Esophagus squamous epithelium (tissue), 5 donors: Measurements from ENCODE around the gene PILRB. TPM values are rescaled to one million over a fixed set of nuclear protein-coding genes. Genes with fewer than 3 reads are reported as not detected.
A peak's percentile ranks its signal among the peaks of the same experiment; 100 is the strongest.
"Not testable (repeated sequence)": the region's sequence is repeated elsewhere in the genome, so short reads cannot be mapped to it uniquely, and the experiment has no call there.

Experiments
- DNase-seq: peaks from one replicate; lab custom pipeline; 2025; lab: John Stamatoyannopoulos, UW
- H3K27ac ChIP-seq, 4 donors: fragments of 200-600 bp; sonication (generic); one replicate each; pipeline ENCODE4 v1.5.1; 2016 to 2019; ENCODE audit warnings: mild to moderate bottlenecking in 1 of 4
- H3K27me3 ChIP-seq, 4 donors: fragments of 200-600 bp; sonication (generic); 1 replicate in 3 of 4; 2 replicates in 1 of 4; pipeline versions ENCODE4 v1.5.1 to v1.6.0; 2017 to 2021; ENCODE audit warnings: antibody characterized with exemption in 1 of 4
- H3K36me3 ChIP-seq, 3 donors: fragments of 200-600 bp; sonication (generic); one replicate each; pipeline ENCODE4 v1.5.1; 2016 to 2019
- H3K4me1 ChIP-seq, 3 donors: fragments of 200-600 bp; sonication (generic); one replicate each; pipeline ENCODE4 v1.5.1; 2017 to 2019
- H3K4me3 ChIP-seq, 4 donors: fragments of 200-600 bp; sonication (generic); 1 replicate in 3 of 4; 2 replicates in 1 of 4; pipeline ENCODE4 v1.5.1; 2016 to 2019; ENCODE audit warnings: mild to moderate bottlenecking in 2 of 4, moderate library complexity in 1 of 4
- H3K9me3 ChIP-seq, 3 donors: fragments of 200-600 bp; sonication (generic); one replicate each; pipeline ENCODE4 v1.5.1; 2016 to 2019
- CTCF ChIP-seq, 6 experiments: fragments of 450-650 bp in 4 of 6; fragments of 200-600 bp in 2 of 6; sonication (generic) in 2 of 6; IDR thresholded peaks; one replicate each; pipeline ENCODE4 v1.5.1; 2016 to 2019; ENCODE audit warnings: antibody characterized with exemption in 6 of 6, mild to moderate bottlenecking in 4 of 6, moderate library complexity in 4 of 6
- POLR2A ChIP-seq, 4 donors: fragments of 450-650 bp; IDR thresholded peaks; one replicate each; pipeline ENCODE4 v1.6.1; 2017; ENCODE audit warnings: antibody characterized with exemption in 4 of 4, mild to moderate bottlenecking in 4 of 4, moderate library complexity in 3 of 4
- WGBS, 2 donors: methylation state at CpG; one replicate each; pipeline ENCODE4 v1.1.5; 2018; 5-methylcytosine and 5-hydroxymethylcytosine counted together
- intact Hi-C: fragments of 100-400 bp; cut with DNase I; formaldehyde crosslinking; loops from one replicate; pipeline ENCODE4 v1.15.0; 2022
- total RNA-seq, 4 donors: library from RNA; depleted of rRNA; stranded (reverse); fragments of >200 nt; gene quantifications; one replicate each; pipeline ENCODE4 v1.1.0, GENCODE V29; 2016
- donor health status: DM: yes; HTN: yes; CAD: no.

The PILRB gene
- total RNA-seq, 4 donors from 2014 or later: 11.1 to 38.1 (median 25.7) TPM

- Histone ChIP-seq H3K9me3 (no peaks in the 10 kb centered on the region), H3K36me3 (peaks cover 31 to 91% (median 45%) of the 10 kb centered on the region in 3 donors), H3K27ac (no peak overlapping the region), H3K27me3 (no peaks in the 10 kb centered on the region), H3K4me3 (no peak overlapping the region), H3K4me1 (no peaks in the 10 kb centered on the region)
- WGBS, 2 donors: 79 to 87% methylated on average over 2 to 3 of the region's 3 CpGs
- intact Hi-C loops: no loop called here
- no peak for TF ChIP-seq CTCF (IDR thresholded peaks at IDR 0.05)
- no peak for TF ChIP-seq POLR2A (IDR thresholded peaks at IDR 0.05)
- DNase-seq: no peak
Observed at GRCh38 chr7:100360135-100360854, 2.4 kb downstream of the PILRB start.

GRCh38 chr7:100363098-100363497 is 5.2 kb downstream of the PILRB start:
- TF ChIP-seq POLR2A (IDR thresholded peaks at IDR 0.05): no peak
- no peak for TF ChIP-seq CTCF (IDR thresholded peaks at IDR 0.05)
- H3K36me3 ChIP-seq: peaks cover 19 to 84% (median 25%) of the 10 kb centered on the region in 3 donors

GRCh38 chr7:100363797-100364196 is 5.9 kb downstream of the PILRB start:
- intact Hi-C loops, H3K27me3 ChIP-seq, H3K4me1 ChIP-seq, H3K4me3 ChIP-seq, DNase-seq, H3K27ac ChIP-seq, H3K9me3 ChIP-seq: not testable (repeated sequence)
- H3K36me3 ChIP-seq: peaks cover 19 to 77% (median 20%) of the 10 kb centered on the region in 3 donors
- 93 to 97% methylated on average over 4 to 7 of the region's 7 CpGs for WGBS, 2 donors

More at GRCh38 chr7:100363098-100363497, 5.2 kb downstream of the PILRB start:
- no peaks in the 10 kb centered on the region for H3K27me3 ChIP-seq
- H3K9me3 ChIP-seq: no peaks in the 10 kb centered on the region
- no peak for DNase-seq
- peaks cover 0 to 8% (median 0%) of the 10 kb centered on the region in 3 donors for H3K4me1 ChIP-seq
- no peak overlapping the region for H3K4me3 ChIP-seq
- intact Hi-C loops: no loop called here
- H3K27ac ChIP-seq: no peak overlapping the region

- WGBS, 2 donors: 70 to 78% methylated on average over 6 of the region's 6 CpGs
- H3K36me3 ChIP-seq: peaks cover 12 to 70% (median 14%) of the 10 kb centered on the region in 3 donors
Observed at GRCh38 chr7:100364480-100364879, 6.6 kb downstream of the PILRB start.

GRCh38 chr7:100365998-100366367 is 8.1 kb downstream of the PILRB start:
- DNase-seq, H3K4me3 ChIP-seq, H3K9me3 ChIP-seq, intact Hi-C loops, H3K27me3 ChIP-seq, H3K4me1 ChIP-seq: not testable (repeated sequence)
- WGBS, 2 donors: 89 to 98% methylated on average over 7 of the region's 7 CpGs
- Histone ChIP-seq H3K27ac (peak overlapping the region in 1 of 4 donors; percentile 56), H3K36me3 (peaks cover 0 to 55% (median 11%) of the 10 kb centered on the region in 3 donors)

More at GRCh38 chr7:100364480-100364879, 6.6 kb downstream of the PILRB start:
- Histone ChIP-seq H3K4me1 (peaks cover 0 to 8% (median 0%) of the 10 kb centered on the region in 3 donors), H3K9me3 (no peaks in the 10 kb centered on the region), H3K27me3 (no peaks in the 10 kb centered on the region), H3K4me3 (no peak overlapping the region), H3K27ac (no peak overlapping the region)
- TF ChIP-seq CTCF (IDR thresholded peaks at IDR 0.05) (no peak), POLR2A (IDR thresholded peaks at IDR 0.05) (no peak)
- intact Hi-C loops: no loop called here
- no peak for DNase-seq

- H3K27ac ChIP-seq: peak overlapping the region in 1 of 4 donors; percentile 25
- no peak for DNase-seq
- H3K27me3 ChIP-seq: no peaks in the 10 kb centered on the region
- no peak for TF ChIP-seq CTCF (IDR thresholded peaks at IDR 0.05)
- peaks cover 0 to 8% (median 0%) of the 10 kb centered on the region in 3 donors for H3K4me1 ChIP-seq
- H3K9me3 ChIP-seq: no peaks in the 10 kb centered on the region
- H3K4me3 ChIP-seq: no peak overlapping the region
- H3K36me3 ChIP-seq: peaks cover 0 to 48% (median 6%) of the 10 kb centered on the region in 3 donors
- intact Hi-C loops: no loop called here
- 72 to 87% methylated on average over 14 to 16 of the region's 16 CpGs for WGBS, 2 donors
Observed at GRCh38 chr7:100366411-100367250, 8.7 kb downstream of the PILRB start.
